ENCODE results near the gene PAPLN.

The PAPLN gene

DNA sequence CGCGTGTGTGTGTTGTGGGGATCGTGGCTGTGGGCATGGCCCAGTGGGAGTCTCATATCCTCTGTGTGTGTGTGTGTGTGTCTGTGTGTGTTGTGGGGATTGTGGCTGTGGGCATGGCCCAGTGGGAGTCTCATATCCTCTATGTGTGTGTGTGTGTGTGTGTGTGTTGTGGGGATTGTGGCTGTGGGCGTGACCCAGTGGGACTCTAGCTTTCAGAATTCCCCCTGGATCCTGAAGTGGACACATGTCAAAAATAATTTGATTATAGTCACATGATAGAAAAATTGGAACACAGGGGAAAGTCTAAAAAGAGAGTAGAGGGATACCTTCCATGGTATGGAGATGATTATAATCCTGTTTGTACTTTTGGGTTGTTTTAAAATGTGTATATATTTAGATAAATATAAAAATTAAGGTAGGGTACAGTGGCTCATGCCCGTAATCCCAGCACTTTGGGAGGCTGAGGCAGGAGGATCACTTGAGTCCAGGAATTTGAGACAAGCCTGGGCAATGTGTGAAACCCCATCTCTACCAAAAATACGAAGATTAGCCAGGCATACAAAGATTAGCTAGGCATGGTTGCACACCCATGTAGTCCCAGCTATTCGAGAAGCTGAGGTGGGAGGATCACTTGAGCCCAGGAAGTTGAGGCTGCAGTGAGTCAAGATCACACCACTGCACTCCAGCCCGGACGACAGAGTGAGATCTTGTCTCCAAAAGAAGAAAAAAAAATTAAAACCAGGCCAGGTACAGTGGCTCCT lies 11.0 kb downstream of the PAPLN start:
- no peak for DNase-seq

DNA sequence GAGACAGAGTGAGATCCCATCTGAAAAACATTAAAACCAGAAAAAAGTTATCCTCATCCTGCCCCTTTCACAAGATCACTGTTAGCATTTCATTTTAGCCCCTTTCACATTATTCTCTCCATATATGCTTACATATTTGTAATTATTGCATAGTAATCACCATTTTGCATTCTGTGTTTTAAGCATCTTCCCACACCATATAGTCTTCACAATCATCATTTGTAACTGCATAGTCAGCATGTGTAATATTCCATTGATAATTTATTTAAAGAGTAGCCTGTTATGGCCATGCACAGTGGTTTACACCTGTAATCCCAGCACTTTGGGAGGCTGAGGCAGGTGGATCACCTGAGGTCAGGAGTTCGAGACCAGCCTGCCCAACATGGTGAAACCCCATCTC lies 11.8 kb downstream of the PAPLN start:
- no peak for DNase-seq

DNA sequence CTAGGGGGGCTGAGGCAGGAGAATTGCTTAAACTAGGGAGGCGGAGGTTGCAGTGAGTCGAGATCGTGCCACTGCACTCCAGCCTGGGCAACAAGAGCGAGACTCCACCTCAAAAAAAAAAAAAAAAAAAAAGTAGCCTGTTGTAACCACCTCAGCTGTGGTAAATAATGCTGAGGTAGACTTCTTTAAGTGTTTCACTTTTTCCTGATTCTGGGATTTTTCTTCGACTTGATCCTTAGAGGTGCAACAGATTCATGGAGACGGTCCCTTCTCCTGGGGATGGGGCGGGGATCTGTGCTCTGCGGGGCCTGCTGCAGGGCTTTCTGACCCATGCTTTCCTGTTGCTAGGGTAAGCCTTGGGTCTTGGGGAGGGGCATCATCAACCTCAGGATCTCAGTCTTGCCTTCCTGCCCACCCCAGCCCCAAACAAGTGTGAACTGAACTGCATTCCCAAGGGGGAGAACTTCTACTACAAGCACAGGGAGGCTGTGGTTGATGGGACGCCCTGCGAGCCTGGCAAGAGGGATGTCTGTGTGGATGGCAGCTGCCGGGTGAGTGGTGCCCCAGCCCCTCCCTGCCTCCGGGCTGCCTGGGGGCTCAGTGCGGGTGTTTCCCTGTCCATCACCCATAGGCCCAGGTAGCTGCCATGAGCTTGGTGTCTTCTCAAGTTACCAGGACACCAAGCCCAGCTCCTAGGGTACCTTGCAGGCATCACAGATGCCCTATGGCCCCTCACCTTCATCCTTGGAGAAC lies 12.4 kb downstream of the PAPLN start:
- no peak for DNase-seq

DNA sequence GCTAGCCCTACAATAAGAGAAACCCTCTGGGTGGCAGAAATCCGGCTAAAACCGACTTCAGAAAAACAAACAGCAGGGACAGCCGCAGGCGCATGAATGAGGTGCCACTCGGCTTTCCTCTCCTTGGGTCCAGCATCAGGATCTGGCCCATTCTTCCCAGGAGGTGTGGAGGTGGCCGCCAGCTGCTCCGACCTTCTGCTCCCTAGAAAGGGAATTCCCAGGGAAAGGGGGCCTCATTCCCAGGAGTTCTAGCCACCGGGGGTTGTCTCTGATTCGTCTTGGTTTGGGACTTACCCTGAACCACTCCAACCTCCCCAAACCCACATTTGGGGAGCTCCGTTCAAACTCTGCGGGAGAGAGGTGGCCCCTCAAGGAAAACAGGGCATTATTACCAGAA lies 13.0 kb downstream of the PAPLN start:
- DNase-seq = no peak

DNA sequence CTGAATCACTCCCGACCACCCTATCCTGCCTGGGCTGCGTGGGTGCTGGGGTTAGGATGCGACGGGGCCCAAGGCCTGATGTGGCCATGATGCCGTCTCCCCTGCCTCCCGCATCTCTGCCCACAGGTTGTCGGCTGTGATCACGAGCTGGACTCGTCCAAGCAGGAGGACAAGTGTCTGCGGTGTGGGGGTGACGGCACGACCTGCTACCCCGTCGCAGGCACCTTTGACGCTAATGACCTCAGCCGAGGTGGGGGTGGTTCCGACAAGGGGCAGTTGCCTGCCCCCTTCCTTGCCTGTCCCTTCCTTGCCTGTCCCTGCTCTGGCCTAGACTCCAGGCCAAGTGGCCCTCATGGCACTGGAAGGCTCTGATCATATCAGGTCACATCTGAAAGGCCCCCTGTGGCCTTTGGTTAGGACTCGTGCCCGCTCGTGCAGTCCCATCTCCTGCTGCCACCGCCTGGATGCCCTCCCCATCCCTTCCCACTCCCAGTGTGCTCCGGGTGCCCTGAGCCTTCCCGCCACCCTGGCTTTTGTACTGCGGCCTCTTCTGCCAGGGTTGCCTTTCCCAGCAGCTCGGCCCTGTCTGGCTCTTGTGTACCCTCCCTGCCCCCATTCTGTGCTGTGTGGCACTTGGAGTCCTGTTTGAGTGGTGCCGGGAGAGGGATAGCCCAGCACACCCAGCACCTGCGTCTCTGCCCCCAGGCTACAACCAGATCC lies 13.6 kb downstream of the PAPLN start:
- peak; percentile 91 to 94 for DNase-seq

DNA sequence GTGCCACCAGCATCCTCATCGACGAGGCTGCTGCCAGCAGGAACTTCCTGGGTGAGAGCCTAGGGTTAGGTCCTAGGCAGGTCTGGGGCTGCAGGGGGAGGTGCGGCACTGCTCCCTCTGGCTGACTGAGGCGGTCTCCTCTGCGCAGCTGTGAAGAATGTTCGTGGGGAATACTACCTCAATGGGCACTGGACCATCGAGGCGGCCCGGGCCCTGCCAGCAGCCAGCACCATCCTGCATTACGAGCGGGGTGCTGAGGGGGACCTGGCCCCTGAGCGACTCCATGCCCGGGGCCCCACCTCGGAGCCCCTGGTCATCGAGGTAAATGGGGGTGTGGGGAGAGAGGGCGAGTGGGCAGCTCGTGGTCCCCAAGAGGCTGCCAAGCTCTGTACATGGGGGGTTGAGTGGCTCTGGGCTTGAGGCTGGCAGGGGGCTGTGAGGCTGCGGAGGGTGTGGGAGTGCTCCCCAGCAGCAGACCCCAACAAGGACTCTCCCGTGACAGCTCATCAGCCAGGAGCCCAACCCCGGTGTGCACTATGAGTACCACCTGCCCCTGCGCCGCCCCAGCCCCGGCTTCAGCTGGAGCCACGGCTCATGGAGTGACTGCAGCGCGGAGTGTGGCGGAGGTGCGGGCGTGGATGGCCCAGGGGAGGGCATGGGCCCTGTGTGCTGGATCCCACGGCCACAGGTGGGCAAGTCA lies 14.4 kb downstream of the PAPLN start:
- DNase-seq = no peak

DNA sequence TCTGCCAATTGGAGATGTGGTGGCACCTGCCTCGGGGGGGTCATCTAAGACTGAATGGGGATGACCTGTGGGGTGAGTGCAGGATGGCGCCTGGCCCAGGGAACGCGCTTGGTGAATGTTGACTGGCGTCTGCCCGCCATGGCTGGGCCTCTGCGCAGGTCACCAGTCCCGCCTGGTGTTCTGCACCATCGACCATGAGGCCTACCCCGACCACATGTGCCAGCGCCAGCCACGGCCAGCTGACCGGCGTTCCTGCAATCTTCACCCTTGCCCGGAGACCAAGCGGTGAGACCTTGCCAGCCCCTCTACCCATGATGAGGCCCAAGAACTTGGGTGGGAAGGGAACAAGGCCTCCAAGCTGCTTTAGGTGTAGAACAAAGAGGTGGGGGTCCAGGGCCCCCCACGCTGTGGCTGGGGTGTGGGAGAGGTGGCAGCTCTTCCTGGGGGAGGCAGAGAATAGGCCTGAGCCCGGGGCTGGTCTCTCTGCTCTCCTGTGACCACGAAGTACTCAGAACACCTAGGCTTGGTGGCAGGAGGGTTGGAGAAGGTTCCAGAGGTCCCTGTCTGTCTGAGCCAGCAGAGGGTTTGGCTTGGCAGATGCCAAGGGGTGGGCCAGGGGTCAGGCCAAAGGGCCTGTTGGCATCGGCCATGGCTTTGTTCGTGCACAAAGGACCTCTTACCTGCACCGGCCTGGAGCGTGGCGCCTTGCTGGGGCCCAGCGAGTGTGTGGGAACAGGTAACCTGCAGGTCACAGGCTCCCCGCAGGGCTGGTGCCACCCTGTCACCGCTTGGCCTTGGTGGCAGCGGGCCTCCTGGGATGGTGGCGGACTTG lies 15.4 kb downstream of the PAPLN start:
- no peak for DNase-seq

DNA sequence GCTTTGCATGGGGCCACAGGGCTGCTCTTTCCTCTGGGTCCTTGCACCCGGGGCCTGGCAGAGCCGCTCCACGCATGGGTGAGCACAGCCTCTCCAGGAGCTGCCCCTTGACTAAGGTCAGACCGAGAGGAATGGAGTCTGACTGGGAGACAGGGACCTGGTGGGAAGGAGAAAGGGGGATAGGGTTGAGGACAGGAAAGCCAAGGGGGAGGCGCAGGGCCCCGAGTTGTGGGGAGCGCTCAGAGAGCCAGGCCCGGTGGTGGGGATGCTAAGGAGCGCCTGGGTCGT lies 16.0 kb downstream of the PAPLN start:
- DNase-seq = no peak

DNA sequence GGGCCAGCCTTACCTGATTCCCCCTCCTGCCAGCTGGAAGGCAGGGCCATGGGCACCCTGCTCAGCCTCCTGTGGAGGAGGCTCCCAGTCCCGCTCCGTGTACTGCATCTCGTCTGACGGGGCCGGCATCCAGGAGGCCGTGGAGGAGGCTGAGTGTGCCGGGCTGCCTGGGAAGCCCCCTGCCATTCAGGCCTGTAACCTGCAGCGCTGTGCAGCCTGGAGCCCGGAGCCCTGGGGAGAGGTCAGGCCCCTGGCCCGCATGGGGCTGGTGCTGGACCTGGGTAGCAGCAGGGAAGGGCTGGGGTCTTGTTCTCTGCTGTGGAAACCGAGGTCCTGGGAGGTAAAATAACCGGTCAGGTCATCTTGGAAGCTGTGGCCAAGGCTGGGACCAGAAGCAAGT lies 16.4 kb downstream of the PAPLN start:
- no peak for DNase-seq

DNA sequence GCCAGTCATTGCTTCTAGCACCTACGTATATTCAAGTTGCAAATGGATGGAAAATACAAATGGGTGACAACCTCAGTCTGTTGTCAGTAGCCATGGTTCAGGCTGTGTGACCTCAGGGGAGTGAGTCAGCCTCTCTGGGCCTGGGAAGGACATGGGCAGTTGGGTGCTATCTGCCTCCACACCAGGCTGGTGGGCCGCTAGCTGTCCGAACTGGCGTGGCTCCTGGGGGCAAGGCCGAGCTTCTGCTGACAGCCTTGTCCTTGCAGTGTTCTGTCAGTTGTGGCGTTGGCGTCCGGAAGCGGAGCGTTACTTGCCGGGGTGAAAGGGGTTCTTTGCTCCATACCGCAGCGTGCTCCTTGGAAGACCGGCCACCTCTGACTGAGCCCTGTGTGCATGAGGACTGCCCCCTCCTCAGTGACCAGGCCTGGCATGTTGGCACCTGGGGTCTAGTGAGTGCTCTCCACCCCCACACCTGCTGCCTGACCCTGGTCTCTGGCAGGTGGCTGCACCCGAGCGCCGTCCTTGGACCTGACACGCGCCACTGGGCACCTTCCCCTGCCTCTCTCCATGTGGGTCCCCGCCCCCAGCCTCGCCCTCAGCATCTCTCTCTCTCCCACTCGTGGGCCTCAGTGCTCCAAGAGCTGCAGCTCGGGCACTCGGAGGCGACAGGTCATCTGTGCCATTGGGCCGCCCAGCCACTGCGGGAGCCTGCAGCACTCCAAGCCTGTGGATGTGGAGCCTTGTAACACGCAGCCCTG lies 17.1 kb downstream of the PAPLN start:
- no peak for DNase-seq

DNA sequence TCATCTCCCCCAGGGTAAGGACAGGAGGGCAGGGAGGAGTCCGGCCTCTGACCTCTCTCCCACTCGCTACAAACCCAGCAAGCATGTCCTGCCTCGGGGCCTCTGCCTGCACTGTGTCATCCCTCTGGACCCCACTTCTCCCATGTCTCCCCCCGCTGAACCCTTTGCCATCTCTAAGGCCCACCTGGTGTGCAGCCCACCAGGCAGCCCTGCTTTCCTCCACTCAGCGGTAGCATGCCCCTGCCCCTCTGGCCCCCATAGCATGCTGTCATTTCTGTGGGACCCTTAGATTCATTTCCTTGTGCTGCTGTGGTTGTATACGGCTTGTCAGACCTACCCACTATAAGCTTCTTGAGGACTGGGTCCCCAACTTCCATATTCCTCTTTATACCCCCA lies 17.7 kb downstream of the PAPLN start:
- DNase-seq = no peak

DNA sequence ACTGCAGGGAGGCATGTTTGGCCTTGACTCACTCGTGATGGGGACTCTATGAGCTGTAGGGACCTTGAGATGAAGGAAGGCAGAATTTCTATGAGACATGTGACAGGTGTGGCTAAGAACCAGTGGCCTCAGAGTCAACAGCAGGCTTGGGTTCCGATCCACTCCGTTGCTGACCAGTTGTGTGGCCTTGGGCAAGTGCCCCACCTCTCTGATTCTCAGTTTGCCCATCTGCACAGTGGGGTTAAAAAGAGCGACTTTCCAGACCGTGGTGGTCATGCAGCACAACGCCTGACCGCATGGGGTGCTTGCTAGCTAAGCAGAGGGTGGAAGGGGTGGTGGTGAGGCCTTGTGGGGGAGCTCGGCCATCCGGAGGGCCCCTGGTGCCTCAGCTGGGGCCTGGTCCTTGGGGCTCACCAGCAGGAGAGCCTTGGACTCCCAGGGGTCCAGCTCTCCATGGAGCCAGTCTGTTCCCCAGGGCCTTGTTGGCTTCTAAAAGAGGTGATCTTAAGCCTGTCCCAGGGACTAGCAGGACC lies 18.5 kb downstream of the PAPLN start:
- DNase-seq = no peak

DNA sequence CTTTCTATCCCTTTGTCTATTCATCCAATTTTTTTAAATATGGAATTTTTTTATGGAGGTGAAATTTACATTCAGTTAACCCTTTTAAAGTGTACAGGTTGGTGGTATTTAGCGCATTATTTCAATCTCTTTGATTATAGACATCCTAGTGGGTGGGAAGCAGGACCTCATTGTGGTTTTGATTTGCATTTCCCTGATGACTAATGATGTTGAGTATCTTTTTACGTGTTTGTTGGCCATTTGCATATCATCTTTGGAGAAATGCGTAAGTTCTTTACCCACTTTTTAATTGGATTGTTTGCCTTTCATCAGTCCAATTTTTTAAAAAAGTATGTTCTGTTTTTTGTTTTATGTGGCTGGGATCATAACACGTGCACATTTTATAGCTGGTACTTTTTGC lies 20.8 kb downstream of the PAPLN start:
- DNase-seq = peak in 1 of 2 experiments; percentile 46

DNA sequence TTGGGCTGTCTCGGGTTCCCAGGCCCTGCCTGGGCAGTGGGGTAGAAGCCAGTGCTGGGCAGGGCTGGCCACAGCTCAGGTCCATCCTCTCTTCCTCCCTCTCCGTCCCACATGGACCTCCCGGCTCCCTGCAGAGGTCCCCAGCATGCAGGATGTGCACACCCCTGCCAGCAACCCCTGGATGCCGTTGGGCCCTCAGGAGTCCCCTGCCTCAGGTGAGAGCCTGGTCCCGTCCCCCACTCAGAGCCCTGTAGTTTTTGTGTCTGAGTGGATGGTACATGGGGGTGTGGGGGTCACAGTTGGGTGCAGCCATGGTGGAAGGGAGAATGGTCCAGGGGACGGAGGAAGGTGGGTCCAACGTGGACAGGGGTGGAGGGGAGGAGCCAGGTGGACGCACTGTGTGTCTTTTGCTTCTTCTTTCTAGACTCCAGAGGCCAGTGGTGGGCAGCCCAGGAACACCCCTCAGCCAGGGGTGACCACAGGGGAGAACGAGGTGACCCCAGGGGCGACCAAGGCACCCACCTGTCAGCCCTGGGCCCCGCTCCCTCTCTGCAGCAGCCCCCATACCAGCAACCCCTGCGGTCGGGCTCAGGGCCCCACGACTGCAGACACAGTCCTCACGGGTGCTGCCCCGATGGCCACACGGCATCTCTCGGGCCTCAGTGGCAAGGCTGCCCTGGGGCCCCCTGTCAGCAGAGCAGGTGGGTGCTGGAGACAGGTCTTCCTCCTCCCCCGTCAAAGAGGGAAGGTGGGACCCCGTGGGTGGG lies 21.7 kb downstream of the PAPLN start:
- no peak for DNase-seq

DNA sequence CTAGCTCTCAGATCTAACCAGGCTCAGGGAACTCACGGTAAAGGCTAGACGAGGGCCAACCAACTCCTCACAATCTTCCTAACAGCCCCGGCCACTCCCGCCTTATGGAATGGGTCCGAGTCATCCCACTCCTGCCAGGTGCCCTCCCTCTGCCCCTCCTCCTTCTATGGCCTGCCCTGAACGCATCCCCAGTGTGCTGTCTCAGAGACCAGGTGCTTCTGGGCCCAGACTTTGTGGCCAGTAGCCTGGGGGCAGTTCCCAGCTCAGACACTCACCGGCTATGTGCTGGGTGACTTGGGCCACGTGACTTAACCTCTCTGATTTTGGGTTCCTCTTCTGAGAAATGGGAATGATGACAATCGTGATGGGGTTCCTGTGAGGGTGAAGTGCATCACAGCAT lies 22.5 kb downstream of the PAPLN start:
- DNase-seq = no peak

DNA sequence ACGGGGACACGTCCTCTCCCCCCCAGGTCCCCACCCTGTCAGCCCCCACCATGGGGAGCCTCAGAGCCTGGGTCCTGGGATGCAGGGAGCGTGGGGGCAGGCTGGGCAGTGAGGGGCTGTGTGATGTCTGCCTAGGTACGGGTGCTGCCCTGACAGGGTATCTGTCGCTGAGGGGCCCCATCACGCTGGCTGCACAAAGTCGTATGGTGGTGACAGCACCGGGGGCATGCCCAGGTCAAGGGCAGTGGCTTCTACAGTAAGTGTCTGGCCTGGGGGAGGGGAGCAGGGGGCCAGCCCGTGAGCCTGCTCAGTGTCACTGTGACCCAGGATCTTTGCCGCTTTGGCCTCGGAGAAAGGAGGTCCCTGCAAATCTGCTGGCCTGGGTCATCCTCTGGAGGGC lies 23.3 kb downstream of the PAPLN start:
- DNase-seq = no peak

DNA sequence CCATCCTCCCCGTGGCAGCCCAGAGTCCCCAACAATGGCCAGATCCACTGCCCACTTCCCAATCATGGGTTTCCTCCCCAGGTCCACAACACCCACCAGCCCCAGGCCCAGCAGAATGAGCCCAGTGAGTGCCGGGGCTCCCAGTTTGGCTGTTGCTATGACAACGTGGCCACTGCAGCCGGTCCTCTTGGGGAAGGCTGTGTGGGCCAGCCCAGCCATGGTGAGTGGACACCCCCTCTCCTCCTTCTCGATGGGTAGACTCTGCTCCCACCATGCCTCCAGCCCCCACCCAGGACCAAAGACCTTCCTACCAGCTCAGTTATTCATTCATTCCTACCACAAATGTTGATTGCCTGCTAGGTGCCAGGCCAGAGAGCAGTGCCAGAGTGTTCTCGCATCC lies 23.8 kb downstream of the PAPLN start:
- DNase-seq = no peak

DNA sequence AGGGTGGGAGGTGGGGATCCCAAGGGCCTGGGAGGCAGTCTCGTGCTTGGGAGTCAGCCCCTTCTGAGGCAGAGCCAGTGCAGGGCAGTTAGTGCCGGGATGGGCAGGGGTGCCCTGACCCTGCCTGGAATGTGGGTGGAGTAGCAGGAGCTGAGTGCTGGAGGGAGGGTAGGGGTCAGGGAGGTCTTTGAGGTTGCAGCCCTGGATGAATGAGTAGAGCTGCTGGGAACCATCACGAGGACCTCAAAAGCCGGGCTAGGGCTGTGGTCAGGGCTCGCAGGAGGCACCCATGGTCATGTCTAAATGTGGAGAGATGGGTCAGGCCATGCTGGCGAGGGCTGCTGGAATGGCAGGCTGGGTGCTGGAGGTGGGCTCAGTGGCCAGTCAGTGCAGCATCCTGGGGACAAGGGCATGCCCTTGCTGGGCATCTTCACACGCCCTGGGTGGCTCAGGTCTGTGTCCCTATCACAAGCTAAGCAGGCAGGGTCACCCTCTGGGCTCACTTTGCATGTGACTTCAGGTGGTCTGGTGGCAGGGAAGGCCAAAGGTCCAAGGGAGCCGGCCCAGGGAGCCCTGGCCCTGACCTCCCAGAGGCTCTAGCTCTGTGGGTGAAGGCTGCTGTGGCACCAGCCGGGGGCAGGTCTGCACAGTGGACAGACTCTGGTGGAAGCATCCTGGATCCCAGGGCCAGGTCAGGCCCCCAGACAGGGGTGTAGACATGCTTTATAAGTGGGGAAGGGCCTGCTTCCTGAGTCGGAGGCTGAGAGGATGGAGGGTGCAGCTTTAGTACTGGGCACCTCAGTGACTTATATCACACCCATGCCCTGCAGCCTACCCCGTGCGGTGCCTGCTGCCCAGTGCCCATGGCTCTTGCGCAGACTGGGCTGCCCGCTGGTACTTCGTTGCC lies 24.5 kb downstream of the PAPLN start:
- DNase-seq = no peak

DNA sequence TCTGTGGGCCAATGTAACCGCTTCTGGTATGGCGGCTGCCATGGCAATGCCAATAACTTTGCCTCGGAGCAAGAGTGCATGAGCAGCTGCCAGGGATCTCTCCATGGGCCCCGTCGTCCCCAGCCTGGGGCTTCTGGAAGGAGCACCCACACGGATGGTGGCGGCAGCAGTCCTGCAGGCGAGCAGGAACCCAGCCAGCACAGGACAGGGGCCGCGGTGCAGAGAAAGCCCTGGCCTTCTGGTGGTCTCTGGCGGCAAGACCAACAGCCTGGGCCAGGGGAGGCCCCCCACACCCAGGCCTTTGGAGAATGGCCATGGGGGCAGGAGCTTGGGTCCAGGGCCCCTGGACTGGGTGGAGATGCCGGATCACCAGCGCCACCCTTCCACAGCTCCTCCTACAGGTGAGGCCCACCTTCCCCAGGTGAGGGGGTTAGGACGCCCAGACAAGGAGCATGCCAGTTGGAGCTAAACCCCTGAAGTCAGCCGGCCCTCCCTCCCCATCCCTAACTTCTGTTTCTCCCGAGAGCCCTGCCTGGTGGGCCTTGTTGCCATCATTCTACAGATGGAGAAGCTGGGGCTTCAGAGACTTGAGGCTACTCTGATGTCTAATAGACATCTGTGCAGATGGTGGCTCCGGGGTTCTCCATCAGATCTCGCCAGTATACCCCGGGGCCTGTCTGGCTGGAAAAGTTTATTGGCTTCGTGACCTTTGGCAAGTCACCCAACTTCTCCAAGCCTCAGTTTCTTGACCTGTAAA lies 25.3 kb downstream of the PAPLN start:
- no peak for DNase-seq

Measured in NCI-H526 (cell line).